HEK293T (cell line): ENCODE data around the gene PPP2R5D.

Source experiments
- CTCF ChIA-PET: fragments of 350-600 bp; formaldehyde crosslinking; extraction: SDS; loops from one replicate; lab custom pipeline; 2021; ENCODE audit warnings: antibody characterized with exemption, inconsistent platforms; lab: Yijun Ruan, JAX
- POLR2A ChIA-PET: fragments of 350-600 bp; formaldehyde crosslinking; extraction: SDS; loops from one replicate; lab custom pipeline; 2020; ENCODE audit warnings: antibody characterized with exemption, inconsistent platforms; lab: Yijun Ruan, JAX
- DNase-seq: peaks from one replicate; pipeline ENCODE4 v3.0.0; 2012; ENCODE audit warnings: mixed read lengths; ENCODE audit errors: extremely low spot score
- ARNT ChIP-seq: fragments of 450-650 bp; IDR thresholded peaks from 2 replicates; pipeline ENCODE4 v1.6.1; 2017; ENCODE audit warnings: mild to moderate bottlenecking
- BHLHE40 ChIP-seq: fragments of 450-650 bp; IDR thresholded peaks from 2 replicates; pipeline ENCODE4 v1.6.1; 2016; ENCODE audit warnings: mild to moderate bottlenecking, moderate library complexity, borderline replicate concordance
- CTBP1 ChIP-seq: fragments of 450-650 bp; IDR thresholded peaks from 2 replicates; pipeline ENCODE4 v1.6.1; 2016; ENCODE audit warnings: borderline replicate concordance
- ELF4 ChIP-seq: fragments of 450-650 bp; IDR thresholded peaks from 2 replicates; pipeline ENCODE4 v1.6.1; 2017; ENCODE audit warnings: antibody characterized with exemption
- FOXA1 ChIP-seq: fragments of 450-650 bp; IDR thresholded peaks from 2 replicates; pipeline ENCODE4 v1.6.1; 2016; ENCODE audit warnings: mild to moderate bottlenecking
- FOXK2 ChIP-seq: fragments of 450-650 bp; IDR thresholded peaks from 2 replicates; pipeline ENCODE4 v1.6.1; 2016; ENCODE audit warnings: mild to moderate bottlenecking
- FOXM1 ChIP-seq: fragments of 450-650 bp; IDR thresholded peaks from 2 replicates; pipeline ENCODE4 v1.6.1; 2017; ENCODE audit warnings: mild to moderate bottlenecking, borderline replicate concordance
- HDGF ChIP-seq: fragments of 450-650 bp; IDR thresholded peaks from 2 replicates; pipeline ENCODE4 v1.6.1; 2017; ENCODE audit warnings: antibody characterized with exemption, borderline replicate concordance
- L3MBTL2 ChIP-seq: fragments of 450-650 bp; conservative IDR thresholded peaks from 2 replicates; pipeline ENCODE4 v1.6.1; 2016; ENCODE audit warnings: mild to moderate bottlenecking
- LEF1 ChIP-seq: fragments of 450-650 bp; IDR thresholded peaks from 2 replicates; pipeline ENCODE4 v1.6.1; 2017; ENCODE audit warnings: mild to moderate bottlenecking, borderline replicate concordance
- NFRKB ChIP-seq: fragments of 450-650 bp; IDR thresholded peaks from 2 replicates; pipeline ENCODE4 v1.6.1; 2016; ENCODE audit warnings: mild to moderate bottlenecking, moderate library complexity
- PKNOX1 ChIP-seq: fragments of 450-650 bp; IDR thresholded peaks from 2 replicates; pipeline ENCODE4 v1.6.1; 2016
- SP1 ChIP-seq: fragments of 450-650 bp; IDR thresholded peaks from 2 replicates; pipeline ENCODE4 v1.6.1; 2017
- SUZ12 ChIP-seq: fragments of 450-650 bp; IDR thresholded peaks from 2 replicates; pipeline ENCODE4 v1.6.1; 2016; ENCODE audit warnings: mild to moderate bottlenecking
- TARDBP ChIP-seq: fragments of 450-650 bp; IDR thresholded peaks from 2 replicates; pipeline ENCODE4 v1.6.1; 2016
- ZNF384 ChIP-seq: fragments of 450-650 bp; IDR thresholded peaks from 2 replicates; pipeline ENCODE4 v1.6.1; 2016

PPP2R5D gene

GRCh38 chr6:43052225-43052841 lies 68.0 kb downstream of the PPP2R5D start:
- ChIA-PET POLR2A (interaction anchor here (0.7 kb wide), 1 partner anchor 11 kb away, joined by 3 read pairs; no protein-coding TSS in a partner anchor), CTCF (no interaction called here)
- TF ChIP-seq TARDBP (no peak), L3MBTL2 (no peak), HDGF (no peak), FOXK2 (no peak), CTBP1 (no peak), SUZ12 (no peak), BHLHE40 (no peak), PKNOX1 (no peak), ARNT (no peak)
- no peak for DNase-seq

GRCh38 chr6:43052842-43053544 lies 68.6 kb downstream of the PPP2R5D start:
- no peak for TF ChIP-seq FOXA1
- TF ChIP-seq L3MBTL2, result peak; percentile 42
- POLR2A ChIA-PET, result interaction anchor here (0.7 to 2.9 kb wide), 15 partner anchors 11 to 425 kb away, joined by 3 to 26 read pairs (median 7); partner anchors contain the start of genes CNPY3, CUL9, KLHDC3 and MEA1
- CTCF ChIA-PET, result interaction anchor here (0.7 kb wide), 1 partner anchor 152 kb away, joined by 3 read pairs; no protein-coding TSS in a partner anchor
- DNase-seq, result peak; percentile 31

- TF ChIP-seq FOXA1 (no peak), ELF4 (peak; percentile 42; the same call in 1 of the 2 replicates)
- CTCF ChIA-PET, result interaction anchor here (0.7 kb wide), 1 partner anchor 153 kb away, joined by 3 read pairs; no protein-coding TSS in a partner anchor
- peak; percentile 95 for DNase-seq
- POLR2A ChIA-PET, result interaction anchor here (0.6 to 2.9 kb wide), 35 partner anchors 9 to 424 kb away, joined by 3 to 26 read pairs (median 4); partner anchors contain the start of genes CNPY3, CUL9, KLHDC3 and MEA1
Measured at GRCh38 chr6:43053545-43054205, 69.3 kb downstream of the PPP2R5D start, which contains the start of gene CUL7. TSS of gene CUL7 (minus strand) at chr6:43053851. CDS start at chr6:43052788, 1,063 bp downstream.

- TF ChIP-seq PKNOX1, result no peak
- TF ChIP-seq FOXA1, result no peak
- TF ChIP-seq ZNF384, result no peak
- TF ChIP-seq SUZ12, result no peak
- no peak for TF ChIP-seq BHLHE40
- TF ChIP-seq FOXK2, result no peak
- TF ChIP-seq L3MBTL2, result no peak
- no peak for TF ChIP-seq ELF4
- TF ChIP-seq NFRKB, result no peak
- TF ChIP-seq CTBP1, result no peak
- TF ChIP-seq LEF1, result no peak
- ChIA-PET POLR2A (interaction anchor here (0.6 to 2.9 kb wide), 38 partner anchors 9 to 423 kb away, joined by 3 to 26 read pairs (median 4); partner anchors contain the start of genes CNPY3, CUL9, KLHDC3 and MEA1), CTCF (interaction anchor here (0.9 kb wide), 1 partner anchor 89 kb away, joined by 4 read pairs; no protein-coding TSS in a partner anchor)
- no peak for DNase-seq
Measured at GRCh38 chr6:43054206-43054943, 70.0 kb downstream of the PPP2R5D start.

GRCh38 chr6:43055966-43056365 lies 71.6 kb downstream of the PPP2R5D start:
- no peak for TF ChIP-seq SUZ12
- ChIA-PET CTCF (interaction anchor here (0.6 kb wide), 1 partner anchor 155 kb away, joined by 3 read pairs; no protein-coding TSS in a partner anchor), POLR2A (interaction anchor here (1.1 to 2.9 kb wide), 3 partner anchors 35 to 126 kb away, joined by 3 to 26 read pairs (median 16); partner anchors contain the start of genes CNPY3, PEX6 and RRP36)
- no peak for DNase-seq

- CTCF ChIA-PET, result no interaction called here
- TF ChIP-seq HDGF (no peak), ZNF384 (no peak), FOXK2 (no peak), ELF4 (no peak), BHLHE40 (no peak), SUZ12 (no peak), NFRKB (no peak), TARDBP (no peak), LEF1 (no peak), SP1 (no peak), FOXA1 (no peak), CTBP1 (no peak), L3MBTL2 (no peak), ARNT (no peak), PKNOX1 (no peak), FOXM1 (no peak)
- POLR2A ChIA-PET, result interaction anchor here (0.8 to 2.4 kb wide), 10 partner anchors 9 to 129 kb away, joined by 3 to 20 read pairs (median 8); partner anchors contain the start of genes CNPY3, KLHDC3, MEA1 and PEX6
- no peak for DNase-seq
Measured at GRCh38 chr6:43058531-43058930, 74.2 kb downstream of the PPP2R5D start.
